IMR-90 (cell line): Measurements from ENCODE around the gene LAMA3. TPM values are rescaled to one million over a fixed set of nuclear protein-coding genes. Genes with fewer than 3 reads are reported as not detected.

Experiments used
- ATAC-seq: fragments of 200-7000 bp; cut with Tn5 transposase; 2 replicates; pipeline ENCODE4 v1.9.1; 2020; ENCODE audit warnings: low read depth, mild to moderate bottlenecking, moderate library complexity
- BruUV-seq: library from RNA; stranded (reverse); fragments of 400-500 nt; replicated peaks from 2 replicates; lab custom pipeline; 2021; lab: Mats Ljungman, UMichigan
- CTCF ChIA-PET: fragments of 300-600 bp; formaldehyde crosslinking; extraction: SDS; loops from one replicate; lab custom pipeline; 2021; ENCODE audit warnings: antibody characterized with exemption; lab: Yijun Ruan, JAX
- POLR2A ChIA-PET: fragments of 300-600 bp; sonication (Branson Sonifier 250); formaldehyde crosslinking; loops from one replicate; lab custom pipeline; 2022; ENCODE audit warnings: antibody characterized with exemption; ENCODE audit not compliant: unreplicated experiment; lab: Charles Lee
- DNase-seq: peaks from one replicate; pipeline ENCODE4 v3.0.0; 2013
- H2AFZ ChIP-seq: replicated peaks from 2 replicates; pipeline ENCODE3; 2013; ENCODE audit warnings: low read length, mild to moderate bottlenecking; ENCODE audit not compliant: poor library complexity
- H2AK5ac ChIP-seq: 2 replicates; pipeline ENCODE4 v1.6.1; 2013; ENCODE audit warnings: low read depth, low read length, inconsistent platforms
- H2AK9ac ChIP-seq: replicated peaks from 2 replicates; pipeline ENCODE3; 2013; ENCODE audit warnings: mild to moderate bottlenecking, low read depth, low read length, moderate library complexity; ENCODE audit not compliant: poor library complexity
- H2BK120ac ChIP-seq: 2 replicates; pipeline ENCODE4 v1.6.1; 2013; ENCODE audit warnings: low read depth, low read length, inconsistent platforms
- H2BK15ac ChIP-seq: 3 replicates; pipeline ENCODE4 v1.6.1; 2013; ENCODE audit warnings: low read depth, low read length, inconsistent platforms
- H2BK20ac ChIP-seq: 2 replicates; pipeline ENCODE4 v1.6.1; 2013; ENCODE audit warnings: low read depth, mild to moderate bottlenecking, inconsistent platforms, low read length, moderate library complexity
- H2BK5ac ChIP-seq: 2 replicates; pipeline ENCODE4 v1.6.1; 2013; ENCODE audit warnings: mild to moderate bottlenecking, low read depth, low read length, inconsistent platforms; ENCODE audit not compliant: poor library complexity, severe bottlenecking
- H3K14ac ChIP-seq: replicated peaks from 2 replicates; pipeline ENCODE4 v1.6.1; 2013; ENCODE audit warnings: low read depth, low read length, inconsistent platforms
- H3K18ac ChIP-seq: 2 replicates; pipeline ENCODE4 v1.6.1; 2013; ENCODE audit warnings: low read depth, low read length, control low read depth
- H3K23ac ChIP-seq: 2 replicates; pipeline ENCODE4 v1.6.1; 2013; ENCODE audit warnings: low read depth, low read length, inconsistent platforms
- H3K27ac ChIP-seq: 2 replicates; pipeline ENCODE4 v1.5.1; 2013; ENCODE audit warnings: mild to moderate bottlenecking, control low read depth, low read length; ENCODE audit not compliant: insufficient read depth
- H3K27me3 ChIP-seq: 2 replicates; pipeline ENCODE4 v1.6.1; 2013; ENCODE audit warnings: low read length; ENCODE audit not compliant: control insufficient read depth, insufficient read depth
- H3K36me3 ChIP-seq: 2 replicates; pipeline ENCODE4 v1.6.1; 2013; ENCODE audit warnings: low read length, mixed read lengths; ENCODE audit not compliant: control insufficient read depth, insufficient read depth
- H3K4ac ChIP-seq: 2 replicates; pipeline ENCODE4 v1.6.1; 2013; ENCODE audit warnings: low read depth, low read length, inconsistent platforms
- H3K4me1 ChIP-seq: 2 replicates; pipeline ENCODE4 v1.6.1; 2013; ENCODE audit warnings: low read length, mixed read lengths; ENCODE audit not compliant: control insufficient read depth, insufficient read depth
- H3K4me2 ChIP-seq: 2 replicates; pipeline ENCODE4 v1.6.1; 2013; ENCODE audit warnings: low read depth, mild to moderate bottlenecking, control low read depth, low read length, moderate library complexity
- H3K4me3 ChIP-seq: 2 replicates; pipeline ENCODE4 v1.5.1; 2013; ENCODE audit warnings: low read depth, mild to moderate bottlenecking, control low read depth, low read length, moderate library complexity; ENCODE audit not compliant: insufficient read depth
- H3K56ac ChIP-seq: 2 replicates; pipeline ENCODE4 v1.6.1; 2013; ENCODE audit warnings: low read length, inconsistent platforms; ENCODE audit not compliant: insufficient read depth; ENCODE audit errors: extremely low read depth
- H3K79me1 ChIP-seq, 2 experiments: 2 replicates each; pipeline ENCODE4 v1.6.1; 2013; ENCODE audit warnings: low read length in 2 of 2, inconsistent platforms in 1 of 2, low read depth in 1 of 2
- H3K9ac ChIP-seq: 2 replicates; pipeline ENCODE4 v1.6.1; 2013; ENCODE audit warnings: low read depth, low read length, control low read depth
- H3K9me1 ChIP-seq: 2 replicates; pipeline ENCODE4 v1.6.1; 2013; ENCODE audit warnings: low read length, inconsistent platforms; ENCODE audit not compliant: insufficient read depth
- H3K9me3 ChIP-seq: 2 replicates; pipeline ENCODE4 v1.6.1; 2013; ENCODE audit warnings: low read length; ENCODE audit not compliant: control insufficient read depth, insufficient read depth
- H4K20me1 ChIP-seq: 2 replicates; pipeline ENCODE4 v1.6.1; 2013; ENCODE audit warnings: low read length, inconsistent platforms; ENCODE audit not compliant: insufficient read depth
- H4K5ac ChIP-seq: 2 replicates; pipeline ENCODE4 v1.6.1; 2013; ENCODE audit warnings: mild to moderate bottlenecking, low read depth, low read length, control low read depth
- H4K8ac ChIP-seq, 2 experiments: 2 replicates each; pipeline ENCODE4 v1.6.1; 2013; ENCODE audit warnings: low read depth in 2 of 2, low read length in 2 of 2, control low read depth in 1 of 2, inconsistent platforms in 1 of 2
- H4K91ac ChIP-seq: 2 replicates; pipeline ENCODE4 v1.6.1; 2013; ENCODE audit warnings: low read depth, low read length, inconsistent platforms; ENCODE audit not compliant: insufficient read depth
- BHLHE40 ChIP-seq: fragments of 150-350 bp; IDR thresholded peaks from 2 replicates; pipeline ENCODE4 v1.6.1; 2016; ENCODE audit warnings: mild to moderate bottlenecking, low read depth, low read length
- CEBPB ChIP-seq: IDR thresholded peaks from 2 replicates; pipeline ENCODE4 v1.6.1; 2012; ENCODE audit warnings: low read depth, low read length, improper control_type of control experiment
- FOS ChIP-seq: fragments of 150-350 bp; IDR thresholded peaks from 2 replicates; pipeline ENCODE4 v1.6.1; 2016; ENCODE audit warnings: low read depth, low read length
- MAZ ChIP-seq: IDR thresholded peaks from 2 replicates; pipeline ENCODE4 v1.6.1; 2012; ENCODE audit warnings: low read depth, mild to moderate bottlenecking, low read length, improper control_type of control experiment, moderate library complexity, borderline replicate concordance
- MXI1 ChIP-seq: IDR thresholded peaks from 2 replicates; pipeline ENCODE4 v1.6.1; 2012; ENCODE audit warnings: low read depth, mild to moderate bottlenecking, low read length, moderate library complexity, borderline replicate concordance
- POLR2A ChIP-seq: IDR thresholded peaks from 2 replicates; pipeline ENCODE4 v1.6.1; 2012; ENCODE audit warnings: mild to moderate bottlenecking, low read depth, low read length
- RAD21 ChIP-seq: IDR thresholded peaks from 2 replicates; pipeline ENCODE4 v1.6.1; 2012; ENCODE audit warnings: low read length, improper control_type of control experiment
- RCOR1 ChIP-seq: IDR thresholded peaks from 2 replicates; pipeline ENCODE4 v1.6.1; 2012; ENCODE audit warnings: mild to moderate bottlenecking, low read length, improper control_type of control experiment; ENCODE audit not compliant: insufficient replicate concordance
- RFX5 ChIP-seq: IDR thresholded peaks from 2 replicates; pipeline ENCODE4 v1.8.0; 2012; ENCODE audit warnings: low read depth, mild to moderate bottlenecking, low read length, moderate library complexity
- SMC3 ChIP-seq: fragments of 150-350 bp; IDR thresholded peaks from 2 replicates; pipeline ENCODE4 v1.6.1; 2016; ENCODE audit warnings: low read depth, mild to moderate bottlenecking, antibody characterized with exemption, low read length, moderate library complexity
- WGBS, 2 experiments: methylation state at CpG; one replicate each; pipeline versions ENCODE4 v1.1.5 to v1.1.7; 2013; ENCODE audit warnings: missing lambda C conversion rate in 2 of 2; ENCODE audit not compliant: insufficient read length in 1 of 2; ENCODE audit errors: extremely low coverage in 2 of 2; 5-methylcytosine and 5-hydroxymethylcytosine counted together
- dilution Hi-C: fragments of 300-500 bp; cut with HindIII; formaldehyde crosslinking; loops from one replicate; pipeline ENCODE4 v1.14.3; 2018; ENCODE audit warnings: low sequenced_read_pairs; ENCODE audit not compliant: unreplicated experiment
- in situ Hi-C: fragments of 300-500 bp; cut with MboI; formaldehyde crosslinking; loops from 3 replicates; pipeline ENCODE4 v1.14.3; 2019; ENCODE audit warnings: low sequenced_read_pairs, inconsistent platforms, mixed read lengths
- intact Hi-C: fragments of 100-400 bp; cut with micrococcal nuclease; formaldehyde crosslinking; loops from 2 replicates; pipeline ENCODE4 v1.10.0; 2022
- polyA plus RNA-seq, 3 experiments: library from polyadenylated mRNA; depleted of rRNA; stranded (reverse); fragments of >200 nt; gene quantifications; 2 replicates each; pipeline ENCODE4 v1.2.3, GENCODE V29; 2012; ENCODE audit warnings: low replicate concordance in 1 of 3
- total RNA-seq: library from RNA; depleted of rRNA; stranded (reverse); fragments of >200 nt; gene quantifications from 2 replicates; pipeline ENCODE4 v1.2.3, GENCODE V29; 2012

Gene LAMA3
- total and polyA plus RNA-seq, 2 of the 4 experiments (the other 2 are of a cell fraction) = 0.18 to 0.19 TPM

GRCh38 chr18:23879126-23879525 is 189.9 kb downstream of the LAMA3 start:
- H3K18ac ChIP-seq = no peak overlapping the region
- intact Hi-C loops (no loop called here), in situ Hi-C loops (no loop called here), dilution Hi-C loops (no loop called here)
- no peak overlapping the region for H2BK15ac ChIP-seq
- peaks cover 13% of the 10 kb centered on the region for H3K27me3 ChIP-seq
- ATAC-seq = no peak
- H3K36me3 ChIP-seq = no peaks in the 10 kb centered on the region
- H2AK9ac ChIP-seq = no peak overlapping the region
- H3K4ac ChIP-seq = no peak overlapping the region
- H3K4me3 ChIP-seq = no peak overlapping the region
- H2AK5ac ChIP-seq = no peak overlapping the region
- no peak overlapping the region for H4K8ac ChIP-seq
- no peaks in the 10 kb centered on the region for H3K9me3 ChIP-seq
- peaks cover 2% of the 10 kb centered on the region; the same call in 1 of the 2 replicates for H3K4me1 ChIP-seq
- H4K91ac ChIP-seq = no peak overlapping the region
- 72% methylated on average over 6 of the region's 13 CpGs; no CpG with 5 or more reads in 1 of the 2 experiments for WGBS, 2 experiments
- H3K79me1 ChIP-seq = no peaks in the 10 kb centered on the region
- H3K23ac ChIP-seq = no peak overlapping the region
- no peak overlapping the region for H3K14ac ChIP-seq
- no peak overlapping the region for H3K56ac ChIP-seq
- CTCF ChIA-PET = no interaction called here
- no peaks in the 10 kb centered on the region for H4K20me1 ChIP-seq
- H3K9ac ChIP-seq = no peak overlapping the region
- H3K27ac ChIP-seq = no peak overlapping the region
- H3K9me1 ChIP-seq = no peaks in the 10 kb centered on the region; the same call in 1 of the 2 replicates
- DNase-seq = no peak
- BruUV-seq = no TSS peak
- POLR2A ChIA-PET = no interaction called here
- no peak overlapping the region for H2AFZ ChIP-seq
- TF ChIP-seq RFX5 (no peak), CEBPB (no peak), SMC3 (no peak), RAD21 (no peak), BHLHE40 (no peak), MXI1 (no peak), FOS (no peak), MAZ (no peak), POLR2A (no peak), RCOR1 (no peak)
- H4K5ac ChIP-seq = no peak overlapping the region
- no peak overlapping the region for H2BK5ac ChIP-seq
- H2BK20ac ChIP-seq = no peak overlapping the region
- no peak overlapping the region for H3K4me2 ChIP-seq
- H2BK120ac ChIP-seq = no peak overlapping the region
